ENCODE results near the gene PPP1R1C.

PPP1R1C gene

DNA sequence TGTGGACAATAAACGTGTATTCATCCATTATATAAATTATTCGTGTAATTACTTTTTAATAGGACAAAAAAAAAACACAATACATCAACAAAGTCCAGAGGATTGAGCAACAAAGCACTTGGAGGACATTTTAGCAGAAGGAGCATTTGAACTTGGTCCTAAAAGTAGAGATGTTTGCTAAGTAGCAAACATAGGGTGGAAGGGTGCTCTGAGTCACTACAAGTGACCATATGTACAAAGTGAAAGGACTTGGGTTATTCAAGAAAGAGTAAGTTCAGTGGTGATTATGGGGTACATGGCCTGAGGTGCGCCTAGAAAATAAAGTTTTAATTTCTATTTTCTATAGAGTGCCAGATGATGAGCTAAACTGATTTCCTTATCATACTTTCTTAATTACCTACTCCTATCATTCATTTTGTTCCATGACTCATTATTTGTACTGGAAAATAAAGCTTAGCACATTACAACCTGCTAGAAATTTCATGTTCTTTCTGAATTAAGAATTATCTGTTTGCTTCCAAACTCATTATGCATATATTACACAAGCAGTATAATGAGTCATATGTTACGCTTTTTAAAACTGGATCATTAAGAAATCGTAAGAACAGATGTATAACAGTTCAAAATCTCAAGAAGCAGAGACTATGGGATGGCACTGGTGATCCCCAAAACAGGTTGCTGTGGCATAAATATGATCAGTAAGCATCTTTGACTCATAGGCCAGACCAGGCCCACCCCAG lies 13.1 kb upstream of the PPP1R1C start:
- no peak for DNase-seq (ENCODE audit: low spot score)

DNA sequence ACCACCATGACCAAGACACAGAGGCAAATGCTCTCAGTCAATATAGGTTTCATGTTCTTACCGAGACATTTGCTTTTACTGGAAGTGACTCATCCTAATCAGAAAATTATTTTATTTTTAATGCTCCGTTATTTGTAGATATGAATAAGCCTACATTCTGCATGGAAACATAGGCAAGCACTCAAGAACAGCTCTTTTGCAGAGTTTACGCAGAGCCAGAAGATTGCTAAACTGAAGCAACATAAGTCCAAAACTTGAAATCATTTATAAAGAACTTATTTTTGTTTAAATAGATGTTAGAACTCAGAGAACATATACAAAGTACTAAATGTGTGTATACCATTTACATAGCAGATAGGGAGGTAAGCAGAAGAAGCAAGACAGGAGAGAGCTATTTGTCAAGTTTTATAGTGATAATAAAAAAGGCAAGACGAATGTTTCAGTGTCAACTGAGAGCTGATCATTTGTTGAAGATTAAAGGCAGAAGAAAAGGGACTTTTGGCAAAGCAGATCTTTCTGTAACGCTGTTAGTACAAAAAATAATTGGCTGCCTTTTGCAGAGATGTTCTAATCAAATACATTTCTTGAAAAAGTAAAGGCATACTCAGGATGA lies 12.4 kb upstream of the PPP1R1C start:
- DNase-seq (ENCODE audit: low spot score): no peak

DNA sequence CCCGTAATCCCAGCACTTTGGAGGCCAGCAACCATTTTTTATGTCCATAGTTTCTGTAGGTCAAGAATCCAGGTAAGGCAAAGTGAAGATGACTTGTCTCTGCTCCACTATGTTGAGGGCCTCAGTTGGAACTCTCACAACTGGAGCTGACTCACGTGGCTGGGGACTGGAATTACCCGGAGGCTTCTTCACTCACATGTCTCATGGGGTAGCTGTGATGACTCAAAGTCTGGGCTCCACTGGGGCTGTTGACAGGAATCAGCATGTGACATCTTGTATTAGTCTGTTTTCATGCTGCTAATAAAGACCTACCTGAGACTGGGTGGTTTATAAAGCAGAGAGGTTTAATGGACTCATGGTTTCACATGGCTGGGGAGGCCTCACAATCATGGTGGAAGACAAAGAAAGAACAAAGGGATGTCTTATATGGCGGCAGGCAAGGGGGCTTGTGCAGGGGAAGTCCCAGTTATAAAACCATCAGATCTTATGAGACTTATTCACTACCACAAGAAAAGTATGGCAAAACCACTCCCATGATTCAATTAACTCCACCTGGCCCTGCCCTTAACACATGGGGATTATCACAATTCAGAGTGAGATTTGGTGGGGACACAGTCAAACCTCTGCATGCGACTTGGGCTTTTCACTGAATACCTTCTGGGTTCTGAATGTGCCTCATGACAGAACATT lies 7.8 kb upstream of the PPP1R1C start:
- no peak for DNase-seq (ENCODE audit: low spot score)

DNA sequence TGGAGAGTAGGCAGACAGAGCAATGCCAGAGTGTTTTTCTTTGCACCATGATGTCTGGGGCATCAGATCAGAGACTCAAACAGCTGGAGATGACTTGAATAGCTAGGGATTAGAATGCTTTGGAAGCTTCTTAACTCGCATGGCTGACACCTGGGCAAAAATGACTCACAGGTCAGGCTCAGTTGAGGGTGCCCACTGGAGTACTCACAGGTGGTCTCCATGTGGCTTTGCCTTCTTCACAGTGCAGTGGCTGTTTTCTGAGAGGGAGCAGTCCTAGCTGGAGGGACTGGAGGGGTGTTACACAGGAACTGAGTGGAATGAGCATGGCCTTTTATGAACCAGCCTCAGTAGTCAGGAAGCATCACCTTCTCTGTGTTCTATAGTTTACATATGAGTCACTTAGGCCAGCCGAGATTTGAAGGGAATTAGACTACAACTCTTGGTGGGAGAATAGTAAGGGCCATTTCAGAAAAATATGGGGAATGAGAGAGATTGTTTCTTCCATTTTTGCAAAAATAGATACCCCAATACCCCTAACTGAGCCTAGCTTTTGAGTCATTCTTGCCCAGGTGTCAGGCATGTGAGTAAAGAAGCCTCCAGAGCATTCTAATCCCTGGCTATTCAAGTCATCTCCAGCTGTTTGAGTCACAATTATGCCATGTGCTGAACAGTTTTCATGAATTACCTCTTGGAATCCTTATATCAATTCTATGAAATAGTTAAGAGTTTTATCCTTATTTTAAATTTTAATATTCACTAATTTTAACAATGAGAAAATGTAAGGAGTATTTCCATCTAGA lies 7.1 kb upstream of the PPP1R1C start:
- DNase-seq (ENCODE audit: low spot score): no peak

DNA sequence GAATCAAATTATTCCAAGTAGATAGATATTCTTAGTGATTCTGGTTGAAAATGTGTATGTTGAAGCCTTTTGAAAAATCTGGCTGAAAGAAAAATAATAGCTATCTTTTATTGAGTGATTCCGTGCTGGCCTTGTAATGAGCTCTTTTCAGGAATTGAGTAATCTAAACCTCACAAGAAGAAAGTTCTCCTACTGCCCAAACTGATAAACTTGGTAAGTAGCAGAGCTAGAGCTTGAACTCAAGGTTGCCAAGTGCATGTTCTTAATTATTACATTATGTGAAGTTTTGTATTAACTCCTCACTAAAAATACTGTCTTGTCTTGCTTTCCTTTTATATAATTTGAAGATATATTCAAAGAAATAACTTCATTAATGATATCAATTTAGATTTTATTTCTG lies 1.6 kb upstream of the PPP1R1C start:
- DNase-seq (ENCODE audit: low spot score): no peak

DNA sequence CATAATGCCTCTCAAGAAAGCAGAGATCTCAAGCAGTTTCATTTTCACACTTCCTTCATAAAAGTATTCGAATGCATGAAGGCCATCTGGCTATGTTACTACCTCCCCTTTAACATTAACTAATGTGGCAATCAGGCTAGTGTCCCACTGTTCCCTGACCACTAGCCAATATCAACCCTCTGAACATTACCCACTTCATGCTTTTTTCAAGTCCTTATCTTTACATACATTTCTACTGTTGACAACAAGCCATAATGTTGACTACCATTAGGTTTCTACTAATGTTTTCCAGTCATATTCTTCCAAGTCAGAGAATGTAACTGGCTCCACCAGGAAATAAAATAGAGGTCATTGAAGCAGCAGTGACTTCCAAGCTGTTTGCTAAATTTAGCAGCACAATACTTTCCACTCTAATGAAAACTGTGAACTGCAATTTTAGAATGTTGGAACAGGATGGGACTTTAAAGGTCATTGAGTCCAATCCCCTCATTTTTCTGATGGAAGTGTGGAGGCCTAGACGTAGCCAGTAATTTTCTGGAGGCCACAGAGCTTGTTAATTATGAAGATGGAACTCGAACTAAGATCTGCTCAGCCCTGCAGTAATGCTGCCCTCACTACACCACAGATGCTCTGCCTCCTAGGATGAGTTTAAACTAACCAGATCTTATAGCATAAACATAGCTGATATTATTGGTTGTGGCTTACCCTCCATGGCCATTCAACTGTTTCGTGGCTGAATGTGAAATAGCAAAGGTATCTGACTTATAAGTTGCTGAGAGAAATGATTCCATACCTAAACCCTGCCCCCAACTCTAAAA lies 630 bp upstream of the PPP1R1C start:
- no peak for DNase-seq (ENCODE audit: low spot score)

DNA sequence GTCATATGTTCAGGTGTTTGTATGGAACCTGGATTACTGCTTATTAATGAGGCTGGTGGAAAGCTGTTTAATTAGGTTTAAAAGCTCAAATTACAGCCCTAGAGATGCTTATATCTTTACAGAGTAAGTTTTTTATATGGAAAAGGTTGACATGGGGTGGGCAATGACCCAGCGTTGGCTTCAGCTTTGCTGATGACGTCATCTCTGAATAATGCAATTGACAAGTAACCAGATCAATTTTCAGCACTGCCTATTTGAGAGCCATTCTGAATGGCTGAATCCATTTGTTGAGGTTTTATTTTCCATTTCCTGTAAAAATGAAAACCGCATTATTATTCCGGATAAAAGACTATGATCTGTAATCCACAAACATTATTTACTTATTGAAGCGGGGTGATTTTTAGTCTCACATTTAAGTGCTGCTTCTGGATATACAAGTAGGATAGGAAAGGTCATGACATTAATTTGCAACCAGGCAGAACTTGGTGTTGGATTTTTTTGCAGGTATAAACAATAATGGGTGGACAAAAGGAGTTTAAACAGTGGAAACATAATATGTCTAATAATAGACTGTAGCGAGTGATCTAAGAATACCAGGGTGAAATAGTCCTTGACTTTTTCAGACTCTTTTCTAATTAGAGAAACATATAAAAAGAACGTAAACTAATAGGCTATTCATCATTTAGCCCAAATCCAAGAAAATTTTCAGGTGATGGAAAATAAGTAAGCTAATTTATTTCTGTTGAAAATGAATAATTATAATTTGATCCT lies 2.7 kb downstream of the PPP1R1C start:
- no peak for DNase-seq (ENCODE audit: low spot score)

DNA sequence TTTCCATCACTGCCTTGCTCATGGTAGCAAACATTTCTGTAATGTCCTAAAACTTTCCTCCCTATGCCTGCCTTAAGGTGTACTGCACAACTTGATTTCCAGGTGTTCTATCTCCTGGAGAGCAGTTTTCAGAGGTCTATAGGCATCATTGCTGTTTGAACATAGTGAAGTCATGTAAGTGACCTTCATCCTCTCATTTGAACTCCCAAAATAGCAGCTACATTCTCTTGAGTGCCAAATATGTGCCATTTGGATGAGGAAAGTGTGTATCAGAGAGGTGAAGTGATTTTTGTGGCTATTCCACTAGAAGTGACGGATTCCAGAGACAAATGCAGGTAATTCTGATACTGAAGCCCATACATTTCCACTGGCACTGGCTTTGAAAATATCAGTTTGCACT lies 3.4 kb downstream of the PPP1R1C start:
- no peak for DNase-seq (ENCODE audit: low spot score)

DNA sequence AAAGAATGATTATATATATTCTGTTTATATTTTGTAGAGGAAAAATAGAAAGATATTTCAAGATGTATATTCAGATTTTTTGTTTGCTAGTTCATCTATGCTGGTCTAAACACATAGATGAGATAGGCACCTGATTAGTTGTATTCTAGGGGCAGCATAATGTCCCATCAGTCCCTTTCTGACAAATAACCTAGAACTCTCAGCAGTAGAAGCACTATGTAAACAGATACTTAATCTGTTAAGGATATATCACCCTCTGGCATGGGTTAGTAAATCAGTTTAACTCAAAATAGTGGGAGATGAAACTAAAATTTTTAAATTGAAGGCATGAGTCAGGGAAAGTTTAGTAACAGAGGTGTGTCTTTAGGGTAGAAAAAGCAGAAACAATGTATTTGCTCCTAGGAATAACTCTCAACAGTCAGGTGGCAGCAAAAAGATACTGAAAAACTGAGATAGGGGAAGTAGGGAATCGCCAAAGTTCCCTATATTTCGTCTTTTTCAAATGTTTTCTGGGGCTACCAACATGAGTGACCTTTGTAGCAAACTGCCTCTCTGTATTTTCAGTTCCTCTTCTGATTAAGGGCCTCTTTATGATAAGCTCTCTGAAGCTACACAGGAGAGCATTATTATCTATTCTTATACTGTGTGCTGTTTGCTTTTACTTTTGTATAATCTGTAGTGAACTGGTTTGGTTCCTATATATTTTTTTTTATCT lies 5.7 kb downstream of the PPP1R1C start:
- peak; percentile 29 for DNase-seq (ENCODE audit: low spot score)

DNA sequence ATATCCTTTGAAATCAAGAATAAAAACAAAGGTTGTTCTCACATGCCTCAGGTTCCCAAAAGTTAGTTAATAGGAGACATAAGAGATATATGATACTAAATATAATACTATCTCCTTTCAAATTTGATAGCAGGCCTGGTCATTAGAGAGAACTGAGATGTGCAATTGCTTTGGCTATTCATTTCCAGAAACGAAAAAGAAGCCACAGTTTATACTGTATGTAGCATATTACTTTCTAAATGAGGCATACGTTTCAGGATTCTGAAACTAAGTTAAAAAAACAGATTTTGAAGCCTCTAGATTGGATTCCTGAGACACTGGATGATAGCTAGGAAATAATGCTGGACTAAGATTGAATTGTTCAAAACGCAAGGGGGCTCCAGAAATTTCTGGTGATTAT lies 7.1 kb downstream of the PPP1R1C start:
- DNase-seq (ENCODE audit: low spot score): no peak

DNA sequence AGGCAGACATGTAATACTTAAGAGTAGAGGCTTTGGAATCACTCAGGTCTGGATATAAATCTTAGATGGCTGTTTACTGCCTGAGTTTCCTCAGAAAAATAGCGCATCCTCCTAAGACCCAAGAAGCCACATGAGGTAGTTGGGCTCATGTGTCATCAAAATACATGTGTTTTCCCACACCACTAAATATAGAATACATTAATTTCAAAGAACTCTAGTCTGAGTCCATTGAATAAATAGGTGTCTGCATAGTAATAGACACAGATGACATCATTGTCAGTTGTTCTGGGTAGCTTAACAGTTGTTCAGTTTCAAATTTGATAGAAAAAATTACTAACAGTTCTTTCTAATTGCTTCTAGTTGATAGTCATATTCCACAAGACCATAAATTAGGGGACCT lies 9.6 kb downstream of the PPP1R1C start:
- no peak for DNase-seq (ENCODE audit: low spot score)

DNA sequence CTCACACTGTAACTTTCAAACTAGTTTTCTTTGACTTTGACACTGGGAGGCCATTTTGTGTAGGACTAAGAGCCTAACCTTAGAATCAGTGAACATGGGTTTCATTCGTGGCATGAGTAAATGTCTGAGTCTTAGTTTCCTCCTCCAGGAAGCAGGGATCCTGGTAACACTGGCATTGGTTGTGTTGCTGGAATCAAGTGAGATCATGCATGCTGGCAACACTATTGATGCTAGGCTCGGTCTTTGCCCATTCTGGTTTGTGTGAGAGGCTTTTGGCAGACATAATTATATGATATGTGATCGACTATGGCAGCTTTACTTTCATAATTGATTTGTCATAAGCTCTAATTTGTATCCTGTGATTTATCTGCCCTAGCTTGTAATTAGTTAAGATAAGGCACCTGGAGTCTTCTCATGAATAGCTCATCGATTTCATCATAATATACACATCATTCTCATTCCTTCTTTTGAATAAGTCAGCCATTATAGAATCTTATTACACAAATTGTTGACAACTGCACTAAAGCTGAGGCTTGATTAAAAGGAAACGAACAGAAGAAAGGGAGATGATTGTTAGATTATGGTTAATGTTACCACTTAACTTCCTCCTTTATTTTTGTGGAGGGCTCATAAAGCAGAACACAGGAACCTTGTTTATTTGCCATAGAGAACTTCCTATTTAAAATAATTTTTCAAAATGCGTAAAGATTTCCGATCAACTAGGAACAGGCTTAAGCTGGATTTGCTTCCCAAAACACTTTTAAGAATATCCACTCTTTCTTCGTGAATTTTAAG lies 12.6 kb downstream of the PPP1R1C start:
- DNase-seq (ENCODE audit: low spot score): no peak

DNA sequence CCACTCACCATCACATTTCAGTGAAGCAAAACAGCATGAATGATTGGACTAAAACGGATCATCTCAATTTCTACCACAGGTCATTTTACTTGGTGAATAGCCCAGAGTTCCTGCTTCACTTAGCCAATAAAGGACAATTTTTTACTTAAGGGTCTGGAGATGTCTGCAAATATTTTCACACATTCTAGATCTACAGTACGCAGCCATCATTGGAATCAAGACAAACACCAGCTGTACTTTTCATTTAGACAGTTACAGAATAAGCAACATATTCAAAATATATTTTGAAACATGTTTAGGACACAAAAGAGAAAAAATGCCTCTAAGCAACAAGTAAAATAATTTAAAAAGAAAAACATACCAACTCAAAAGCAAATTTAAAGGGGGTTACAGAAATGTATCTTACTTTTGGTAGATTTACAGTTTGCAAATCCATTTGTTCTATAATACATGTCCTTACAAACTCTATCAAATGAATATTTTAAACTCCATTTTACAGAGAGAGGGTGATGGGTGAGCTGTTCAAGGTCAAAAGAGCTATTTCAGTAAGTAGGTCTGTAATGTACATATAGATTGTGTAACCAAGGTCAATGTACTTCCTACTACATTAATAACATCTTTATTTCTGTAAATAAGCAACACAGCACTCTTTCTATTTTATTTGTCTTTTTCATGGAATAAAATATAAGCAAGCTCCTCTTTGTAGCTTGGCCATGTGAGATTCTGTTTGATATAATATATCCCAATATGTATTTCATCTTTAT lies 13.4 kb downstream of the PPP1R1C start:
- no peak for DNase-seq (ENCODE audit: low spot score)

DNA sequence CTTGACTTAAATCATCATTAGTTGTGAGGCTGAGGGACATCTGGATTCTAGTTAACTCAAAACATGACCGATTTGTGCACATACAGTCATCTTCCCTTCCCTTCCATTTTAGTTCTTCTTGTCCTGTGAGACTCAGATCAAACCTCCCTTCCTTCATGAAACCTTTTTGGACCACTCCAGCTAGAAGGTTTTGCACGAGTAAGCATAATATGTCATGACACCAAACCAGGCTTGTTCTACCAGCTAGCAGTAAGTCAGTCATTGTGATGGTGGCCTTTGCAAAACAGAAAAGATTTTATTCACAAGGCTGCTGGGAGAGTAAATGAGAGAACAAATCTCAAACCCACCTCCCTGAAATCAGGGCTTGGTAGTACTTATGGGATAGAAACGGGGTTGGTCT lies 14.3 kb downstream of the PPP1R1C start:
- no peak for DNase-seq (ENCODE audit: low spot score)

DNA sequence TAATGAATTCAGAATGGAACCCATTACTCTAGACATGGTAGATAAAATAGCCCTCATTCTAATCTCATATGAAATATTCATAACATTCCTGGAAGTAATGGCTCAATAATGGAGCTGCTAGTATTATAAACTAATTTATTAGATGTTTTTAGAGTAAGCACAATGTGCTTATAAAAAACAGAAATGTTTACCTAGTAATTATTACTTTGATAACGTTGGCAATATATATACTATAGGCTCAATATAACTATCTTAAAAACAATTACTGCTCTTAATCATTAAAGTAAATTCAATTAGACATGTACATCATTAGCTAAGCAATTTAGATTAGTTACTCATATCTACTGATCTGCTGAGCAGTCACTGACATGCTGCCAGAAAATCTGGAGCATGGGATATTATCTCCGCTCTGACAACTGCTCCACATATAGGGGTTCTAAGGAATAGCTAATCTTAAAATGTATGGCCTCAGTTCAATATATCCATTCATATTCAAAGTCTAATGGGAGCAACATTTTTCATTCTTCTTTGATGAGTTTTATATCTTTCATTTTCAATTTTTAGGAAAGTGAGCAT lies 19.4 kb downstream of the PPP1R1C start:
- no peak for DNase-seq (ENCODE audit: low spot score)

DNA sequence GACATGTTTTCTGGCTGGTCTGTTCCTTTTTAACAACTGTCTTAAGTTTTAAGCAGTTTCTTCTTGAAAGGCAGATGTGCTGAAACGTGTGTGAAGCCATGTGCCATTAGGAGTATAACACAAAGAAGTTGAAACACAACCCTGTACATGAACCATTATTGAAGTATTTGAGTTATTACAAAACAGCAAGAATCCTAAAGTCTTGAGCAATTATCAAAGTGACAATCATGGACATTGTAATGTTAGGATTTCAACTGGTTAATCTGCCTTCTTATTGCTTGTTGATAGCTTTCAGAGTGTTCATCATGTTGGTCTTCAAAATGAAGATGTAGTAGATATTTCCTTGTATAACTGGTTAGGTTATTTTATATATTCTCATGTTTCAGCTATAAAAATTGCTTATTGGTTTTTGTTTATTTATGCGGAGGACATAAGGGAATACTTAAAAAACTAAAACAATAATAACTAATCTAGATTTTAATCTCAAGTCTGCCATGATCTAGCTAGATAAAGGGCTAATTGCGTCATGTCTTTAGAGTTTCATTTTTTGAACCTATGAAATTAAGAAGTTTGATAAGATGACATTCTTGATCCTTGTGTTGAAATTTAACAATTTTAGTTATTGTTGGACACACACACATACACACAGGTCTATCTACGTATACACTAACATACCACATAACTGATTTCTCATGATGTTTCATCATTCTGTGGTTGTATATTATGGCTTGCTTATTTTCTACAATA lies 21.1 kb downstream of the PPP1R1C start:
- no peak for DNase-seq (ENCODE audit: low spot score)

DNA sequence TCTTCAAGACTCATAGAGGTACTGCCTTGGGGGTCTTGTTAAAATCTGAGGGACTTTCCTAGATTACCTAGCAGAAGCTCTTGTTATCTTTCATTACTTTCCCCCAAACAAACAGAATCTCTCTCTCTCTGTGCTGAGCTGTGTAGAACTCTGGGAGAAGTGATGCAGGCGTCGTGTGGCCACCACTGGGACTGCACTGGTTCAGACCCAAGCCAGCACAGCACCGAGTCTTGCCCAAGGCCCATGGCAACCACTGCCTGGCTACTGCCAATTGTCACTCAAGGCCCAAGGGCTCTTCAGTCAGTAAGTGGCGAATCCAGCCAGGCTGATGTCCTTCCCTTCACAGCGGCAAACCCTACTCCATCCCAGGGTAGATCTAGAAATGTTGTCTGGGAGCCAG lies 28.6 kb downstream of the PPP1R1C start:
- no peak for DNase-seq (ENCODE audit: low spot score)
